Measurements from ENCODE around the gene SUMO3. TPM values are rescaled to one million over a fixed set of nuclear protein-coding genes. Genes with fewer than 3 reads are reported as not detected.

Gene SUMO3
- total and polyA plus RNA-seq, 4 experiments from 2014 or later, result 36.3 to 99.7 (median 56.1) TPM

DNA sequence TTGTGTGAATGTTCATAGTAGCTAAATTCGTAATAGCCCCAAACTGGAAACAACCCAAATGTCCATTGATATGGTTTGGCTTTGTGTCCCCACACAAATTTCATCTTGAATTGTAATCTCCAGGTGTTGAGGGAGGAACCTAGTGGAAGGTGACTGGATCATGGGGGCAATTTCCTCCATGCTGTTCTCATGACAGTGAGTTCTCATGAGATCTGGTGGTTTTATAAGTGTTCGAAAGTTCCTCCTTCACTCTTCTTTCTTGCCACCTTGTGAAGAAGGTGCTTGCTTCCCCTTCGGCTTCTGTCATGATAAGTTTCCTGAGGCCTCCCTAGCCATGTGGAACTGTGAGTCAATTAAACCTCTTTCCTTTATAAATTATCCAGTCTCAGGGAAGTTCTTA is 27.5 kb downstream of the SUMO3 start:
- ChIA-PET CTCF (ENCODE audit: partially characterized antibody) (interaction anchor here (1.0 to 1.9 kb wide), 3 partner anchors 11 to 280 kb away, joined by 3 to 9 read pairs (median 7); partner anchors contain the start of gene UBE2G2), POLR2A (ENCODE audit: partially characterized antibody) (no interaction called here)
- peaks cover 13% of the 10 kb centered on the region for H3K36me3 ChIP-seq (ENCODE audit: insufficient read depth, low read length)
- no peaks in the 10 kb centered on the region for H3K9me3 Mint-ChIP-seq
- H3K27me3 Mint-ChIP-seq, result no peaks in the 10 kb centered on the region
- H3K4me1 Mint-ChIP-seq, result peaks cover 23 to 58% (median 33%) of the 10 kb centered on the region in 4 donors
- no peaks in the 10 kb centered on the region for H3K9me3 ChIP-seq (ENCODE audit: control insufficient read depth in 1 of 2, low read length in 2 of 2)
- H3K4me3 Mint-ChIP-seq, result no peak overlapping the region
- H3K4me1 ChIP-seq (ENCODE audit: insufficient read depth, low read length), result peaks cover 9% of the 10 kb centered on the region
- H3K27me3 ChIP-seq (ENCODE audit: insufficient read depth, low read length), result no peaks in the 10 kb centered on the region
- no peak for DNase-seq
- peaks cover 19 to 43% of the 10 kb centered on the region in 2 donors for H3K36me3 Mint-ChIP-seq
- peak overlapping the region in 1 of 7 donors; percentile 52 for H3K27ac Mint-ChIP-seq
- intact Hi-C loops (cut with micrococcal nuclease), result no loop called here
- H3K27ac ChIP-seq (ENCODE audit: low read depth, low read length), result no peak overlapping the region
- no peak overlapping the region for H3K4me3 ChIP-seq (ENCODE audit: low read length in 2 of 2)

DNA sequence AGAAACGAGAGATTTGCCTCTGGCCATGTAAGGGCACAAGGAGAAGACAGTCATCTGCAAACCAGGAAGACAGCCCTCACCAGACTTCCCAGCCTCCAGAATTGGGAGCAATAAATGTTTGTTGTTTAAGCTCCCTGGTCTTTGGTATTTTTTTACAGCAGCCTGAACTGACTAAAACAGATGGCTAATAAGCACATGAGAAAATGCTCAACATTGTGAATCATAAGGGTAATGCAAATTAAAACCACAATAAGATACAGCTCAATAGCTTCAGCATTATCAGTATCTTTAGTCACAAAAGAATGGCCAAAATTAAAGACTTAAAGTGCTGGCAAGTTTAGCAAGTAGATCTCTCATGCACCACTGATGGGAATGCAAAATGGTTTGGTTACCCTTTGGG is 28.0 kb downstream of the SUMO3 start:
- ChIA-PET POLR2A (ENCODE audit: partially characterized antibody) (no interaction called here), CTCF (ENCODE audit: partially characterized antibody) (interaction anchor here (1.0 to 1.9 kb wide), 3 partner anchors 11 to 280 kb away, joined by 3 to 9 read pairs (median 7); partner anchors contain the start of gene UBE2G2)
- intact Hi-C loops (cut with micrococcal nuclease), result no loop called here
- Mint-ChIP-seq H3K27me3 (no peaks in the 10 kb centered on the region), H3K4me1 (peaks cover 25 to 58% (median 35%) of the 10 kb centered on the region in 4 donors), H3K9me3 (no peaks in the 10 kb centered on the region), H3K27ac (peak overlapping the region in 3 of 7 donors; percentile 28 to 60 (median 30)), H3K4me3 (no peak overlapping the region), H3K36me3 (peaks cover 21 to 44% of the 10 kb centered on the region in 2 donors)
- Histone ChIP-seq H3K27ac (ENCODE audit: low read depth, low read length) (no peak overlapping the region), H3K9me3 (ENCODE audit: control insufficient read depth in 1 of 2, low read length in 2 of 2) (no peaks in the 10 kb centered on the region), H3K27me3 (ENCODE audit: insufficient read depth, low read length) (no peaks in the 10 kb centered on the region), H3K4me1 (ENCODE audit: insufficient read depth, low read length) (peaks cover 9% of the 10 kb centered on the region), H3K36me3 (ENCODE audit: insufficient read depth, low read length) (peaks cover 18% of the 10 kb centered on the region), H3K4me3 (ENCODE audit: low read length in 2 of 2) (no peak overlapping the region)
- DNase-seq, result no peak

GRCh38 chr21:44785620-44786335 is 32.1 kb downstream of the SUMO3 start:
- Mint-ChIP-seq H3K9me3 (no peaks in the 10 kb centered on the region), H3K4me1 (peaks cover 13 to 40% (median 22%) of the 10 kb centered on the region in 4 donors), H3K36me3 (peaks cover 33 to 46% of the 10 kb centered on the region in 2 donors), H3K27ac (no peak overlapping the region), H3K4me3 (no peak overlapping the region), H3K27me3 (no peaks in the 10 kb centered on the region)
- Histone ChIP-seq H3K27me3 (ENCODE audit: insufficient read depth, low read length) (no peaks in the 10 kb centered on the region), H3K27ac (ENCODE audit: low read depth, low read length) (no peak overlapping the region), H3K4me1 (ENCODE audit: insufficient read depth, low read length) (no peaks in the 10 kb centered on the region), H3K9me3 (ENCODE audit: control insufficient read depth in 1 of 2, low read length in 2 of 2) (no peaks in the 10 kb centered on the region), H3K4me3 (ENCODE audit: low read length in 2 of 2) (no peak overlapping the region), H3K36me3 (ENCODE audit: insufficient read depth, low read length) (peaks cover 24% of the 10 kb centered on the region)
- POLR2A ChIA-PET (ENCODE audit: partially characterized antibody), result no interaction called here
- CTCF ChIA-PET (ENCODE audit: partially characterized antibody), result interaction anchor here (0.9 kb wide), 1 partner anchor 43 kb away, joined by 4 read pairs; no protein-coding TSS in a partner anchor
- no peak for DNase-seq
- intact Hi-C loops (cut with micrococcal nuclease), result no loop called here

- Mint-ChIP-seq H3K27ac (no peak overlapping the region), H3K4me1 (peaks cover 16 to 41% (median 22%) of the 10 kb centered on the region in 4 donors)
Measured at GRCh38 chr21:44784810-44785209, 33.1 kb downstream of the SUMO3 start.

DNA sequence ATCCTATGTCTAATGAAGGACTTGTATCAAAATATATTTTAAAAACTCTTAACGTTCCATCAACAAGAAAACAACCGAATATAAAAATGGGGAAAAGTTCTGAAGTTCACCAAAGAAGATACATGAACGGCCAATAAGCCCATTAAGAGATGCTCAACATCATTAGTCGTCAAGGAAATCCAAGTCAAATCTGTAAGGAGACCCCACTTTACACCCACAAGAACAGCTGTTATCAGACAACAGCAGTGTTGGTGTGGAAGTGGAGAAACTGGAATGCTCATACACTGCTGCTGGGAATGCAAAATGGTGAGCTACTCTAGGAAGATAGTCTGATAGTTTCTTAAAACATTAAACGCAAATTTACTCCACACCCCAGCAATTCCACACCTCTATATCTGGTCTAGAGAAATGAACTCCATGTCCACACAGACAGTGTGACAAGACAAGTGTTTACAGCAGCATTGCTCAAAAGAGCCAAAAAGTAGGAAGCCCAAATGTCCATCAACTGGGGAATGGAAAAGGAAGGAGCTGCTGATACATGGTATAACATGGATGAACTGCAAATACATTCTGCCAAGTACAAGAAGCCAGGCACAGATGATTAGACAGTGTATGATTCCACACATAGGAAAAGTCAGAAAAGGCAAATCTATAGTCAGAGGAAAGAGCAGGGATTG is 34.7 kb downstream of the SUMO3 start:
- Histone ChIP-seq H3K36me3 (ENCODE audit: insufficient read depth, low read length) (peaks cover 17% of the 10 kb centered on the region), H3K4me1 (ENCODE audit: insufficient read depth, low read length) (peaks cover 8% of the 10 kb centered on the region), H3K4me3 (ENCODE audit: low read length in 2 of 2) (no peak overlapping the region), H3K27ac (ENCODE audit: low read depth, low read length) (no peak overlapping the region), H3K27me3 (ENCODE audit: insufficient read depth, low read length) (no peaks in the 10 kb centered on the region), H3K9me3 (ENCODE audit: control insufficient read depth in 1 of 2, low read length in 2 of 2) (no peaks in the 10 kb centered on the region)
- POLR2A ChIA-PET (ENCODE audit: partially characterized antibody), result no interaction called here
- H3K27ac Mint-ChIP-seq, result no peak overlapping the region
- H3K36me3 Mint-ChIP-seq, result peaks cover 37 to 51% of the 10 kb centered on the region in 2 donors
- H3K9me3 Mint-ChIP-seq, result no peaks in the 10 kb centered on the region
- intact Hi-C loops (cut with micrococcal nuclease), result no loop called here
- no peaks in the 10 kb centered on the region for H3K27me3 Mint-ChIP-seq
- CTCF ChIA-PET (ENCODE audit: partially characterized antibody), result interaction anchor here (2.1 kb wide), 1 partner anchor 10 kb away, joined by 8 read pairs; no protein-coding TSS in a partner anchor
- no peak overlapping the region for H3K4me3 Mint-ChIP-seq
- H3K4me1 Mint-ChIP-seq, result peaks cover 19 to 44% (median 27%) of the 10 kb centered on the region in 4 donors
- DNase-seq, result no peak

More at GRCh38 chr21:44784810-44785209, 33.1 kb downstream of the SUMO3 start:
- H3K4me3 ChIP-seq (ENCODE audit: low read length in 2 of 2), result no peak overlapping the region
- ChIA-PET POLR2A (ENCODE audit: partially characterized antibody) (no interaction called here), CTCF (ENCODE audit: partially characterized antibody) (interaction anchor here (1.1 to 1.2 kb wide), 2 partner anchors 8 to 43 kb away, joined by 3 to 7 read pairs; no protein-coding TSS in a partner anchor)
- no peaks in the 10 kb centered on the region for H3K27me3 Mint-ChIP-seq
- peaks cover 31 to 47% of the 10 kb centered on the region in 2 donors for H3K36me3 Mint-ChIP-seq
- H3K27ac ChIP-seq (ENCODE audit: low read depth, low read length), result no peak overlapping the region
- no peak for DNase-seq
- no peaks in the 10 kb centered on the region for H3K9me3 Mint-ChIP-seq
- no peak overlapping the region for H3K4me3 Mint-ChIP-seq
- no peaks in the 10 kb centered on the region for H3K27me3 ChIP-seq (ENCODE audit: insufficient read depth, low read length)
- H3K36me3 ChIP-seq (ENCODE audit: insufficient read depth, low read length), result peaks cover 17% of the 10 kb centered on the region
- intact Hi-C loops (cut with micrococcal nuclease), result no loop called here
- no peaks in the 10 kb centered on the region for H3K9me3 ChIP-seq (ENCODE audit: control insufficient read depth in 1 of 2, low read length in 2 of 2)
- H3K4me1 ChIP-seq (ENCODE audit: insufficient read depth, low read length), result peaks cover 8% of the 10 kb centered on the region

DNA sequence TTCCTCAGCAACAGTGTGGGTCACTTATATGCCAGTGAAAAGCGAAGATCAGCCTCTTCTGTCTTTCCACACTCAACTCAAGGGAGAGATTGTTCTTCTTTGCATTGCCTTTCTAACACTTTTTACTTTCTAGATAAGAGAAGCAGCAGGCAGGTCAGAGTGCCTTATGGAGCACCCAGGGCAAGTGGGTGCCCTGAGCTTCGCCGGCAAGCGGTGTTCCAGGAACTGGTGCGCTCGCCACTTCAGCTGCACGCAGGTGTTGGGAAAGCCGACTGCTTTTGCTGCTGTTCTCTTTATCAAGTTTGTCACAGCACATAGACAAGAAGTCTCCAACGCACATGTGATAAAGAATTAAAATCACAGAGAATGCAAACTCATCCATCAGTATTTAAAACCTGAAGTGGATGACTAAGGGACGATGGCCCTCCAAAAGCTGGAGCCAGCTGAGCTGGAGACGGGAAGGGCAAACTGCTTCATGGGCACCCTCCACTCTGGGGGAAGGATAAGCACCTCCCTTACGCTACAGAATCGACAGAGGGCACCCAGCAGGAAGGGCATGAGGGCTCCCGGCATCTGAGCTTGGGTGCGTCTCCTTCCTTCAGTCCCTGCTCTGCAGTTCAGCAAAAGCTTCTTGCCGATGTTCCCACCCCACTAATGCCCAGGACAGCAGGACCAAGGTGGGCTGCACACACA is 36.9 kb downstream of the SUMO3 start:
- Histone ChIP-seq H3K27ac (ENCODE audit: low read depth, low read length) (no peak overlapping the region), H3K36me3 (ENCODE audit: insufficient read depth, low read length) (peaks cover 29% of the 10 kb centered on the region), H3K4me3 (ENCODE audit: low read length in 2 of 2) (no peak overlapping the region), H3K9me3 (ENCODE audit: control insufficient read depth in 1 of 2, low read length in 2 of 2) (no peaks in the 10 kb centered on the region), H3K4me1 (ENCODE audit: insufficient read depth, low read length) (peaks cover 8% of the 10 kb centered on the region), H3K27me3 (ENCODE audit: insufficient read depth, low read length) (no peaks in the 10 kb centered on the region)
- CTCF ChIA-PET (ENCODE audit: partially characterized antibody), result interaction anchor here (2.1 kb wide), 1 partner anchor 12 kb away, joined by 8 read pairs; no protein-coding TSS in a partner anchor
- H3K27me3 Mint-ChIP-seq, result no peaks in the 10 kb centered on the region
- no peak for DNase-seq
- H3K4me1 Mint-ChIP-seq, result peaks cover 17 to 36% (median 27%) of the 10 kb centered on the region in 4 donors
- peaks cover 36 to 55% of the 10 kb centered on the region in 2 donors for H3K36me3 Mint-ChIP-seq
- H3K9me3 Mint-ChIP-seq, result no peaks in the 10 kb centered on the region
- H3K4me3 Mint-ChIP-seq, result no peak overlapping the region
- intact Hi-C loops (cut with micrococcal nuclease), result no loop called here
- POLR2A ChIA-PET (ENCODE audit: partially characterized antibody), result no interaction called here
- H3K27ac Mint-ChIP-seq, result peak overlapping the region in 1 of 7 donors; percentile 8

- Histone ChIP-seq H3K9me3 (ENCODE audit: control insufficient read depth in 1 of 2, low read length in 2 of 2) (no peaks in the 10 kb centered on the region), H3K4me1 (ENCODE audit: insufficient read depth, low read length) (peaks cover 8% of the 10 kb centered on the region), H3K27me3 (ENCODE audit: insufficient read depth, low read length) (no peaks in the 10 kb centered on the region), H3K4me3 (ENCODE audit: low read length in 2 of 2) (no peak overlapping the region), H3K36me3 (ENCODE audit: insufficient read depth, low read length) (peaks cover 26% of the 10 kb centered on the region), H3K27ac (ENCODE audit: low read depth, low read length) (no peak overlapping the region)
- ChIA-PET POLR2A (ENCODE audit: partially characterized antibody) (no interaction called here), CTCF (ENCODE audit: partially characterized antibody) (interaction anchor here (2.0 kb wide), 1 partner anchor 14 kb away, joined by 8 read pairs; no protein-coding TSS in a partner anchor)
- Mint-ChIP-seq H3K36me3 (peaks cover 36 to 54% of the 10 kb centered on the region in 2 donors), H3K27ac (peak overlapping the region in 3 of 7 donors; percentile 21 to 66 (median 46)), H3K27me3 (no peaks in the 10 kb centered on the region), H3K9me3 (no peaks in the 10 kb centered on the region), H3K4me1 (peaks cover 14 to 30% (median 24%) of the 10 kb centered on the region in 4 donors), H3K4me3 (no peak overlapping the region)
- intact Hi-C loops (cut with micrococcal nuclease), result no loop called here
- DNase-seq, result no peak
Measured at GRCh38 chr21:44780137-44780502, 37.7 kb downstream of the SUMO3 start.
